CD4-positive, CD25-positive, alpha-beta regulatory T cell (primary cell): ENCODE results near the gene TRIM43. TPM values are rescaled to one million over a fixed set of nuclear protein-coding genes. Genes with fewer than 3 reads are reported as not detected.
"Not testable (repeated sequence)": the region's sequence is repeated elsewhere in the genome, so short reads cannot be mapped to it uniquely, and the experiment has no call there.

Source experiments
- ATAC-seq, 2 donors: fragments of 150-1000 bp; cut with Tn5 transposase; one replicate each; pipeline ENCODE4 v1.10.0; 2021; ENCODE audit warnings: low read depth in 2 of 2, moderate number of reproducible peaks in 2 of 2, moderate library complexity in 1 of 2
- DNase-seq, 3 donors: peaks; one replicate each; pipeline versions ENCODE4 v3.0.0 to v3.0.0-alpha.2; 2012 to 2022; ENCODE audit warnings: mixed read lengths in 1 of 3
- H3K27ac ChIP-seq: one replicate; pipeline ENCODE4 v1.7.0; 2013; ENCODE audit warnings: mild to moderate bottlenecking, low read length; ENCODE audit not compliant: insufficient read depth, poor library complexity, severe bottlenecking
- H3K27me3 ChIP-seq: one replicate; pipeline ENCODE4 v1.7.0; 2013; ENCODE audit warnings: low read length; ENCODE audit not compliant: control insufficient read depth, insufficient read depth
- H3K36me3 ChIP-seq: one replicate; pipeline ENCODE4 v1.7.0; 2013; ENCODE audit warnings: mild to moderate bottlenecking, low read length, moderate library complexity; ENCODE audit not compliant: control insufficient read depth, insufficient read depth
- H3K4me1 ChIP-seq: 2 replicates; pipeline ENCODE4 v1.7.0; 2013; ENCODE audit warnings: mild to moderate bottlenecking, low read length; ENCODE audit not compliant: insufficient read depth, control insufficient read depth, poor library complexity, severe bottlenecking
- H3K4me3 ChIP-seq: one replicate; pipeline ENCODE4 v1.7.0; 2013; ENCODE audit warnings: low read depth, mild to moderate bottlenecking, low read length, moderate library complexity
- H3K9me3 ChIP-seq, 2 experiments: 1 replicate in 1 of 2; 2 replicates in 1 of 2; pipeline ENCODE4 v1.7.0; 2013; ENCODE audit warnings: low read length in 2 of 2, mild to moderate bottlenecking in 1 of 2, moderate library complexity in 1 of 2; ENCODE audit not compliant: control insufficient read depth in 2 of 2
- H3K27ac Mint-ChIP-seq, 3 donors: one replicate each; pipeline ENCODE4 v1.8.0; 2020 to 2022; ENCODE audit warnings: mild to moderate bottlenecking in 3 of 3, mixed read lengths in 3 of 3, moderate library complexity in 2 of 3
- H3K27me3 Mint-ChIP-seq: one replicate; pipeline ENCODE4 v1.8.0; 2022; ENCODE audit warnings: mild to moderate bottlenecking, mixed read lengths
- H3K36me3 Mint-ChIP-seq: one replicate; pipeline ENCODE4 v1.8.0; 2020; ENCODE audit warnings: mixed read lengths
- H3K4me1 Mint-ChIP-seq, 4 donors: one replicate each; pipeline ENCODE4 v1.8.0; 2020 to 2022; ENCODE audit warnings: mixed read lengths in 4 of 4, mild to moderate bottlenecking in 1 of 4
- H3K4me3 Mint-ChIP-seq, 4 donors: one replicate each; pipeline ENCODE4 v1.8.0; 2020 to 2022; ENCODE audit warnings: mild to moderate bottlenecking in 4 of 4, mixed read lengths in 4 of 4, moderate library complexity in 3 of 4
- H3K9me3 Mint-ChIP-seq, 7 donors: one replicate each; pipeline ENCODE4 v1.8.0; 2020 to 2022; ENCODE audit warnings: mixed read lengths in 7 of 7, mild to moderate bottlenecking in 3 of 7, moderate library complexity in 2 of 7
- polyA plus RNA-seq, 4 donors: library from polyadenylated mRNA; unstranded; fragments of 300-500 nt; fragmentation: Illumina TruSeq; gene quantifications; one replicate each; pipeline ENCODE4 v1.2.3, GENCODE V29; 2021
- total RNA-seq: library from RNA; stranded (reverse); gene quantifications from one replicate; pipeline ENCODE4 v1.2.3, GENCODE V29; 2022

TRIM43 gene
- total and polyA plus RNA-seq, 5 donors from 2014 or later = not detected

DNA sequence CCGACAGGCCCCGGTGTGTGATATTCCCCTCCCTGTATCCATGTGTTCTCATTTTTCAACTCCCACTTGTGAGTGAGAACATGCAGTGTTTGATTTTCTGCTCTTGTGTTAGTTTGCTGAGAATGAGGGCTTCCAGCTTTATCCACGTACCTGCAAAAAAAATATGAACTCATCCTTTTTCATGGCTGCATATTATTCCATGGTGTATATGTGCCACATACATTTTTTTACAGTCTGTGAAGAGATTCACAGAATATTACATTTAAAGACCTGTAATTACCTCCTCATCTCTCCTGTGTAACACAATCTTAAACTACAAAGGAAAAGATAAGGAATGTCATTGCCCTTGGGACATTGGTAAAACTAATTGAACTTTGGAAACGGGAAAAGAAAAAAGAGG lies 8.3 kb upstream of the TRIM43 start:
- H3K4me3 Mint-ChIP-seq, H3K27ac Mint-ChIP-seq, H3K27me3 ChIP-seq, H3K4me1 ChIP-seq, H3K4me3 ChIP-seq, H3K27ac ChIP-seq, H3K9me3 ChIP-seq, H3K4me1 Mint-ChIP-seq, H3K36me3 Mint-ChIP-seq, ATAC-seq, DNase-seq, H3K9me3 Mint-ChIP-seq, H3K36me3 ChIP-seq: not testable (repeated sequence)
- H3K27me3 Mint-ChIP-seq = peaks cover 17% of the 10 kb centered on the region

DNA sequence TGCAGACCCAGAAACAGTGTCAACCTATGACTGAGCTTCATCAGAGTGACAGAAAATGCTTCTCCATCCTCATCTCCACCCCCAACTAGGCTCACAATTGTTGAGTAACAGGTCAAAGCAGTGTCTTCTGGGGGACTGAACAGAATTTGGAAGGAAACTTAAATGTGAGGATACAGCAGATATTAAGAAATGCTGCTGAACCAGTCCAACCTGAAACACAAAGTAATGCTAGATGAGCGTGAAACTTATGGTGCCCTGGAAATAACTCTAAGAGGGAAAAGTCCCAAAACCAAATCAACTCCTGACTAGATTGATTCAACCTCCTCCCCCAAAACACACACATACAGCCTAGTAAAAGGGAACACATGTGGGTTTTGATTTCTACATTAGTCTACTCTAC lies 7.5 kb upstream of the TRIM43 start:
- not testable (repeated sequence) for H3K9me3 ChIP-seq, H3K4me3 ChIP-seq, DNase-seq, ATAC-seq, H3K27ac Mint-ChIP-seq, H3K9me3 Mint-ChIP-seq, H3K36me3 ChIP-seq, H3K4me1 Mint-ChIP-seq, H3K36me3 Mint-ChIP-seq, H3K4me1 ChIP-seq, H3K27ac ChIP-seq, H3K27me3 ChIP-seq, H3K4me3 Mint-ChIP-seq
- H3K27me3 Mint-ChIP-seq = peaks cover 10% of the 10 kb centered on the region

- H3K27me3 ChIP-seq, H3K36me3 Mint-ChIP-seq, H3K4me1 ChIP-seq, H3K4me1 Mint-ChIP-seq, H3K9me3 ChIP-seq, H3K4me3 Mint-ChIP-seq, H3K9me3 Mint-ChIP-seq, ATAC-seq, H3K4me3 ChIP-seq, H3K27ac ChIP-seq, H3K36me3 ChIP-seq: not testable (repeated sequence)
- peak overlapping the region in 1 of 3 donors; percentile 26 for H3K27ac Mint-ChIP-seq
- DNase-seq = peak in 1 of 3 donors; percentile 11
- peaks cover 15% of the 10 kb centered on the region for H3K27me3 Mint-ChIP-seq
These were observed 1.8 kb upstream of the TRIM43 start for GRCh38 chr2:95589777-95590536.

GRCh38 chr2:95592973-95593372 lies 1.2 kb downstream of the TRIM43 start:
- H3K4me3 ChIP-seq, H3K4me1 Mint-ChIP-seq, H3K9me3 Mint-ChIP-seq, H3K36me3 ChIP-seq, ATAC-seq, H3K27ac ChIP-seq, H3K4me3 Mint-ChIP-seq, H3K27me3 ChIP-seq, H3K9me3 ChIP-seq, H3K27me3 Mint-ChIP-seq, DNase-seq, H3K36me3 Mint-ChIP-seq, H3K4me1 ChIP-seq, H3K27ac Mint-ChIP-seq: not testable (repeated sequence)

DNA sequence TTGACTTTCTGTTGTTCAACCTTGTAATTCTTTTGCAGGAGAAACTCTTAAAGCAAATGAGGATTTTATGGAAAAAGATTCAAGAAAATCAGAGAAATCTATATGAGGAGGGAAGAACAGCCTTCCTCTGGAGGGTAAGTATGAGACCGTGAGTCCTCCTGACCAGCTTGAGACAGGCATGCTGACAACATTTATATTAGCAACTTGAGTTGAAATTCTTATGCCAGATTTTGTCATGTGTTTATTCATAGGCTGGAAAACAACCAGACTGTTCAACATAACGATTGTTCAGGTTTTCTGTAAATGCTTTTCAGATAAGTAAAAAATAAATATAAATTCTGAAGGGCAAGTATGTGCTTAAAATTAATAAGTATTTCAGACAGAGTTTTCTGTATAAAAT lies 3.2 kb downstream of the TRIM43 start:
- H3K36me3 ChIP-seq, H3K9me3 ChIP-seq, H3K9me3 Mint-ChIP-seq, DNase-seq, H3K4me3 ChIP-seq, H3K4me3 Mint-ChIP-seq, H3K27ac Mint-ChIP-seq, H3K36me3 Mint-ChIP-seq, H3K27ac ChIP-seq, H3K4me1 ChIP-seq, ATAC-seq, H3K4me1 Mint-ChIP-seq, H3K27me3 ChIP-seq, H3K27me3 Mint-ChIP-seq: not testable (repeated sequence)

DNA sequence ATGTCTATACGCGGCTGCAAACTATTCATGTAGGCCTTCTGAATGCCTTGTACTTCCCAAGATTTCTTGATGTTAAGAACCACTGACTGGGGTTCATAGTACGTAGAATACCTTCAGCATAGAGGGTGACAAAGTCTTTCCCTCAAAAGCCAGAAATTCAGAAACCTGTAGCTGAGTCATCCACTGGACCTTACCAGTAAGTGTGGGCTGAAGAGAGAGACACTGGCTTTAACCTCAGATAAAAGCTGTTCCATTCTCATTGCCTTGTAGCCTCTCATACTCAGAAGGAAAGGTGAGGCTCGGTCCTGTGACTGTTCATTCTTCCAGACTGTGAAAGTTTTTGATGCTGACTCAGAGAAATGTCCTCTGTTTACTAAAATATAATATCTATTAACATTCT lies 9.5 kb downstream of the TRIM43 start:
- H3K4me3 ChIP-seq, H3K27me3 ChIP-seq, H3K9me3 Mint-ChIP-seq, H3K27me3 Mint-ChIP-seq, H3K36me3 Mint-ChIP-seq, H3K4me3 Mint-ChIP-seq, H3K4me1 ChIP-seq, H3K36me3 ChIP-seq, H3K4me1 Mint-ChIP-seq, ATAC-seq, H3K27ac ChIP-seq, DNase-seq, H3K9me3 ChIP-seq, H3K27ac Mint-ChIP-seq: not testable (repeated sequence)

- H3K9me3 ChIP-seq, H3K4me1 ChIP-seq, H3K27ac ChIP-seq, H3K4me3 Mint-ChIP-seq, H3K36me3 ChIP-seq, DNase-seq, H3K36me3 Mint-ChIP-seq, H3K27me3 ChIP-seq, H3K9me3 Mint-ChIP-seq, ATAC-seq, H3K27me3 Mint-ChIP-seq, H3K27ac Mint-ChIP-seq, H3K4me3 ChIP-seq, H3K4me1 Mint-ChIP-seq: not testable (repeated sequence)
These were observed 10.3 kb downstream of the TRIM43 start for GRCh38 chr2:95602146-95602545.

GRCh38 chr2:95608356-95608755 lies 16.6 kb downstream of the TRIM43 start:
- not testable (repeated sequence) for H3K4me1 Mint-ChIP-seq, H3K27me3 ChIP-seq, H3K4me3 ChIP-seq, H3K4me3 Mint-ChIP-seq, H3K4me1 ChIP-seq, H3K36me3 Mint-ChIP-seq, H3K27me3 Mint-ChIP-seq, ATAC-seq, H3K36me3 ChIP-seq, H3K27ac ChIP-seq, H3K9me3 Mint-ChIP-seq, H3K27ac Mint-ChIP-seq, DNase-seq, H3K9me3 ChIP-seq
